Gastroesophageal sphincter (tissue), 3 donors: ENCODE measurements around the gene NSUN6.

Experiments
- POLR2A ChIP-seq, 2 donors: fragments of 450-650 bp; IDR thresholded peaks; one replicate each; pipeline ENCODE4 v1.6.1; 2017; ENCODE audit warnings: antibody characterized with exemption in 2 of 2, mild to moderate bottlenecking in 2 of 2, moderate library complexity in 1 of 2
- POLR2AphosphoS5 ChIP-seq: sonication (generic); formaldehyde crosslinking; IDR thresholded peaks from one replicate; pipeline ENCODE4 v1.6.1; 2017; ENCODE audit warnings: antibody characterized with exemption
- TF ChIP-seq, protein P1 (sequence below), 4 experiments: fragments of 200-600 bp in 2 of 4; fragments of 450-650 bp in 2 of 4; sonication (generic) in 1 of 4; IDR thresholded peaks; one replicate each; pipeline ENCODE4 v1.5.1; 2017 to 2019; ENCODE audit warnings: antibody characterized with exemption in 4 of 4, mild to moderate bottlenecking in 2 of 4, moderate library complexity in 2 of 4

- TF ChIP-seq POLR2AphosphoS5 (no peak), POLR2A (IDR thresholded peaks at IDR 0.05) (no peak)
- TF ChIP-seq, protein P1, sequence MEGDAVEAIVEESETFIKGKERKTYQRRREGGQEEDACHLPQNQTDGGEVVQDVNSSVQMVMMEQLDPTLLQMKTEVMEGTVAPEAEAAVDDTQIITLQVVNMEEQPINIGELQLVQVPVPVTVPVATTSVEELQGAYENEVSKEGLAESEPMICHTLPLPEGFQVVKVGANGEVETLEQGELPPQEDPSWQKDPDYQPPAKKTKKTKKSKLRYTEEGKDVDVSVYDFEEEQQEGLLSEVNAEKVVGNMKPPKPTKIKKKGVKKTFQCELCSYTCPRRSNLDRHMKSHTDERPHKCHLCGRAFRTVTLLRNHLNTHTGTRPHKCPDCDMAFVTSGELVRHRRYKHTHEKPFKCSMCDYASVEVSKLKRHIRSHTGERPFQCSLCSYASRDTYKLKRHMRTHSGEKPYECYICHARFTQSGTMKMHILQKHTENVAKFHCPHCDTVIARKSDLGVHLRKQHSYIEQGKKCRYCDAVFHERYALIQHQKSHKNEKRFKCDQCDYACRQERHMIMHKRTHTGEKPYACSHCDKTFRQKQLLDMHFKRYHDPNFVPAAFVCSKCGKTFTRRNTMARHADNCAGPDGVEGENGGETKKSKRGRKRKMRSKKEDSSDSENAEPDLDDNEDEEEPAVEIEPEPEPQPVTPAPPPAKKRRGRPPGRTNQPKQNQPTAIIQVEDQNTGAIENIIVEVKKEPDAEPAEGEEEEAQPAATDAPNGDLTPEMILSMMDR (IDR thresholded peaks at IDR 0.05), result no peak
These were observed 30.6 kb upstream of the NSUN6 start for GRCh38 chr10:18681971-18682411.
